GM19438 (cell line): ENCODE data around the gene ALOX12.
"Not testable (repeated sequence)": the region's sequence is repeated elsewhere in the genome, so short reads cannot be mapped to it uniquely, and the experiment has no call there.

ENCODE experiments used
- ATAC-seq: cut with Tn5 transposase; IDR thresholded peaks from one replicate; pipeline ENCODE4 v1.9.1; 2021; ENCODE audit warnings: low read depth; ENCODE audit not compliant: unreplicated experiment

Gene ALOX12

GRCh38 chr17:7043182-7043496, 47.3 kb downstream of the ALOX12 start:
- ATAC-seq: no peak

- no peak for ATAC-seq
Observed at GRCh38 chr17:7043497-7044198, 47.8 kb downstream of the ALOX12 start, which contains the start of gene SLC16A11. Gene SLC16A11, minus strand, starts transcription at chr17:7044092. Its CDS starts 579 bp downstream, at chr17:7043513.

GRCh38 chr17:7045492-7046126, 49.8 kb downstream of the ALOX12 start:
- ATAC-seq: no peak

- ATAC-seq: no peak
Observed at GRCh38 chr17:7046127-7046724, 50.4 kb downstream of the ALOX12 start.

- ATAC-seq: not testable (repeated sequence)
Observed at GRCh38 chr17:7046725-7047397, 51.0 kb downstream of the ALOX12 start.

- ATAC-seq: no peak
Observed at GRCh38 chr17:7047566-7047965, 51.7 kb downstream of the ALOX12 start.

GRCh38 chr17:7048968-7049367, 53.1 kb downstream of the ALOX12 start:
- ATAC-seq: no peak

- ATAC-seq: not testable (repeated sequence)
Observed at GRCh38 chr17:7050583-7050982, 54.7 kb downstream of the ALOX12 start.

- ATAC-seq: no peak
Observed at GRCh38 chr17:7056386-7056785, 60.5 kb downstream of the ALOX12 start.

- no peak for ATAC-seq
Observed at GRCh38 chr17:7058831-7059447, 63.1 kb downstream of the ALOX12 start.
